Measurements from ENCODE around the gene SLC27A4. TPM values are rescaled to one million over a fixed set of nuclear protein-coding genes. Genes with fewer than 3 reads are reported as not detected.

The SLC27A4 gene
- total RNA-seq, 4 donors from 2014 or later: 10.9 to 30.4 (median 26.1) TPM

GRCh38 chr9:128304971-128305288 is 35.4 kb upstream of the SLC27A4 start:
- Histone ChIP-seq H3K4me3 (no peak overlapping the region), H3K27me3 (no peaks in the 10 kb centered on the region), H3K36me3 (peaks cover 0 to 23% of the 10 kb centered on the region in 2 donors), H3K27ac (no peak overlapping the region), H3K9me3 (no peaks in the 10 kb centered on the region), H3K4me1 (no peaks in the 10 kb centered on the region)
- no peak for DNase-seq
- intact Hi-C loops (cut with DNase I; ENCODE audit: low total_unique reads) (no loop called here), in situ Hi-C loops (cut with MboI; ENCODE audit: low sequenced_read_pairs in 4 of 4) (no loop called here)
- ATAC-seq: no peak
- TF ChIP-seq CTCF (IDR thresholded peaks at IDR 0.05 in 4 of 5, conservative IDR thresholded peaks at IDR 0.05 in 1 of 5): no peak
- TF ChIP-seq POLR2A (IDR thresholded peaks at IDR 0.05): no peak

GRCh38 chr9:128309551-128309950 is 30.8 kb upstream of the SLC27A4 start:
- TF ChIP-seq POLR2A (IDR thresholded peaks at IDR 0.05) (no peak), CTCF (IDR thresholded peaks at IDR 0.05 in 4 of 5, conservative IDR thresholded peaks at IDR 0.05 in 1 of 5) (no peak)
- no peak for ATAC-seq
- peaks cover 0 to 44% of the 10 kb centered on the region in 2 donors for H3K36me3 ChIP-seq
- no peaks in the 10 kb centered on the region for H3K9me3 ChIP-seq
- in situ Hi-C loops (cut with MboI; ENCODE audit: low sequenced_read_pairs in 4 of 4) (no loop called here), intact Hi-C loops (cut with DNase I; ENCODE audit: low total_unique reads) (no loop called here)
- H3K4me1 ChIP-seq: peaks cover 0 to 8% of the 10 kb centered on the region in 2 donors
- H3K27me3 ChIP-seq: no peaks in the 10 kb centered on the region
- no peak for DNase-seq
- H3K4me3 ChIP-seq: no peak overlapping the region
- H3K27ac ChIP-seq: no peak overlapping the region

- intact Hi-C loops (cut with DNase I; ENCODE audit: low total_unique reads) (no loop called here), in situ Hi-C loops (cut with MboI; ENCODE audit: low sequenced_read_pairs in 4 of 4) (no loop called here)
- H3K9me3 ChIP-seq: no peaks in the 10 kb centered on the region
- peaks cover 0 to 53% of the 10 kb centered on the region in 2 donors for H3K36me3 ChIP-seq
- DNase-seq (peak; percentile 28 to 71), ATAC-seq (peak; percentile 70 to 91)
- H3K27me3 ChIP-seq: no peaks in the 10 kb centered on the region
- peak overlapping the region; percentile 31 to 76 (median 74) for H3K27ac ChIP-seq
- H3K4me3 ChIP-seq: no peak overlapping the region
- no peak for TF ChIP-seq CTCF (IDR thresholded peaks at IDR 0.05 in 4 of 5, conservative IDR thresholded peaks at IDR 0.05 in 1 of 5)
- no peak for TF ChIP-seq POLR2A (IDR thresholded peaks at IDR 0.05)
- H3K4me1 ChIP-seq: peaks cover 0 to 8% of the 10 kb centered on the region in 2 donors
Measured at GRCh38 chr9:128310461-128310860, 29.9 kb upstream of the SLC27A4 start.

GRCh38 chr9:128314697-128315096 is 25.6 kb upstream of the SLC27A4 start:
- no peak for ATAC-seq
- no peak for DNase-seq
- Histone ChIP-seq H3K27ac (no peak overlapping the region), H3K4me3 (no peak overlapping the region), H3K9me3 (no peaks in the 10 kb centered on the region), H3K27me3 (no peaks in the 10 kb centered on the region), H3K36me3 (peaks cover 0 to 63% of the 10 kb centered on the region in 2 donors), H3K4me1 (peaks cover 0 to 8% of the 10 kb centered on the region in 2 donors)
- in situ Hi-C loops (cut with MboI; ENCODE audit: low sequenced_read_pairs in 4 of 4) (no loop called here), intact Hi-C loops (cut with DNase I; ENCODE audit: low total_unique reads) (no loop called here)
- TF ChIP-seq CTCF (IDR thresholded peaks at IDR 0.05 in 4 of 5, conservative IDR thresholded peaks at IDR 0.05 in 1 of 5): no peak
- TF ChIP-seq POLR2A (IDR thresholded peaks at IDR 0.05): no peak

- no peaks in the 10 kb centered on the region for H3K9me3 ChIP-seq
- no peaks in the 10 kb centered on the region for H3K27me3 ChIP-seq
- intact Hi-C loops (cut with DNase I; ENCODE audit: low total_unique reads) (no loop called here), in situ Hi-C loops (cut with MboI; ENCODE audit: low sequenced_read_pairs in 4 of 4) (no loop called here)
- H3K4me1 ChIP-seq: peaks cover 3 to 6% of the 10 kb centered on the region in 2 donors
- DNase-seq (no peak), ATAC-seq (no peak)
- H3K4me3 ChIP-seq: no peak overlapping the region
- no peak overlapping the region for H3K27ac ChIP-seq
- TF ChIP-seq POLR2A (IDR thresholded peaks at IDR 0.05) (no peak), CTCF (IDR thresholded peaks at IDR 0.05 in 4 of 5, conservative IDR thresholded peaks at IDR 0.05 in 1 of 5) (no peak)
- H3K36me3 ChIP-seq: peaks cover 0 to 65% of the 10 kb centered on the region in 2 donors
Measured at GRCh38 chr9:128316421-128316820, 23.9 kb upstream of the SLC27A4 start.

Data from gastrocnemius medialis (tissue), 4 donors.